ENCODE data around the gene TMEM222.

DNA sequence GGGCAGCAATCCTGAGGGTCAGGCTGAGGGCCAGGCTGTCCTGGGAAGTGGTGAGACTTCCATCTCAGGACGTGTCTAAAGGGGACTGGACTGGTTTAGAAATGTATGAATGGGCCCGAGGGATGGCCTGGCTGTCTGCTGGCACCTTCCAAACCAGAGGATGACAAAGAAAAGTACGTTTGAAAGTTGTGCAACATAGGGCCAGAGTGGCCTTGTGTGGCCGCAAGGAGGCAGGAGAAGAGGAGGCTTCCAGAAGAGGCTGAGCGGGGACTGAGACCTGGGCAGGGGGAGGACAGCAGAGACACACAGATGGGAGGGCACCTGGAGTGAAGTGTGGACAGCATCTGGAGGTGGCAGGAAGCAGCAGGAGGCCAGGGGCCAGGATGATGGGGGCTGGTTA lies 17.2 kb downstream of the TMEM222 start:
- TF ChIP-seq, protein P1, sequence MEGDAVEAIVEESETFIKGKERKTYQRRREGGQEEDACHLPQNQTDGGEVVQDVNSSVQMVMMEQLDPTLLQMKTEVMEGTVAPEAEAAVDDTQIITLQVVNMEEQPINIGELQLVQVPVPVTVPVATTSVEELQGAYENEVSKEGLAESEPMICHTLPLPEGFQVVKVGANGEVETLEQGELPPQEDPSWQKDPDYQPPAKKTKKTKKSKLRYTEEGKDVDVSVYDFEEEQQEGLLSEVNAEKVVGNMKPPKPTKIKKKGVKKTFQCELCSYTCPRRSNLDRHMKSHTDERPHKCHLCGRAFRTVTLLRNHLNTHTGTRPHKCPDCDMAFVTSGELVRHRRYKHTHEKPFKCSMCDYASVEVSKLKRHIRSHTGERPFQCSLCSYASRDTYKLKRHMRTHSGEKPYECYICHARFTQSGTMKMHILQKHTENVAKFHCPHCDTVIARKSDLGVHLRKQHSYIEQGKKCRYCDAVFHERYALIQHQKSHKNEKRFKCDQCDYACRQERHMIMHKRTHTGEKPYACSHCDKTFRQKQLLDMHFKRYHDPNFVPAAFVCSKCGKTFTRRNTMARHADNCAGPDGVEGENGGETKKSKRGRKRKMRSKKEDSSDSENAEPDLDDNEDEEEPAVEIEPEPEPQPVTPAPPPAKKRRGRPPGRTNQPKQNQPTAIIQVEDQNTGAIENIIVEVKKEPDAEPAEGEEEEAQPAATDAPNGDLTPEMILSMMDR (IDR thresholded peaks at IDR 0.05; ENCODE audit: borderline replicate concordance, extremely low read depth, low read length, poor library complexity, severe bottlenecking) = no peak
- TF ChIP-seq EZH2 (IDR thresholded peaks at IDR 0.05; ENCODE audit: borderline replicate concordance, low read depth, low read length, severe bottlenecking) = no peak
